Stimulated activated CD4-positive, alpha-beta T cell treated with anti-CD3 and anti-CD28 coated beads, Interleukin-2, amount 100 ng/mL, for 4 hours (primary cell): ENCODE data around the gene TTC23.
"Not testable (repeated sequence)": the region's sequence is repeated elsewhere in the genome, so short reads cannot be mapped to it uniquely, and the experiment has no call there.

Experiments
- DNase-seq: peaks from one replicate; pipeline ENCODE4 v3.0.0-alpha.2; 2020; ENCODE audit warnings: low read depth

The TTC23 gene

DNA sequence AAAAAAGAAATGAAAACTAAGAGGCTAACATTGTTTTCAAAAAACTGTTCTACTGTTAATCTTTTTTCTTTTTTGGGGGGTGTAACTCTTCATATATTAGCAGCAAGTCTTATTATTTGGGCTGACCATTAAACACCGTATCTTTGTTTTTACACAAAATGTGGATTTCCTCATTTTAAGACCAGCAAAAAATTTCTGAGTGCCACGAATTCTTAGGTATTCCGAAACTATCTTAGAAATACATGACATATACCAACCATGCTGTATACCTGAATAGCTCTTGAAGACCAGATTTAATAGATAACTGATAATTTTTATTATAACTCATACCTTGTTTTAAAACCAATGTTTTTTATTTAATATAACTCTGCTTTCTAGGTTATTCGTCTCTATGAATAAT, 620 bp upstream of the TTC23 start:
- no peak for DNase-seq

DNA sequence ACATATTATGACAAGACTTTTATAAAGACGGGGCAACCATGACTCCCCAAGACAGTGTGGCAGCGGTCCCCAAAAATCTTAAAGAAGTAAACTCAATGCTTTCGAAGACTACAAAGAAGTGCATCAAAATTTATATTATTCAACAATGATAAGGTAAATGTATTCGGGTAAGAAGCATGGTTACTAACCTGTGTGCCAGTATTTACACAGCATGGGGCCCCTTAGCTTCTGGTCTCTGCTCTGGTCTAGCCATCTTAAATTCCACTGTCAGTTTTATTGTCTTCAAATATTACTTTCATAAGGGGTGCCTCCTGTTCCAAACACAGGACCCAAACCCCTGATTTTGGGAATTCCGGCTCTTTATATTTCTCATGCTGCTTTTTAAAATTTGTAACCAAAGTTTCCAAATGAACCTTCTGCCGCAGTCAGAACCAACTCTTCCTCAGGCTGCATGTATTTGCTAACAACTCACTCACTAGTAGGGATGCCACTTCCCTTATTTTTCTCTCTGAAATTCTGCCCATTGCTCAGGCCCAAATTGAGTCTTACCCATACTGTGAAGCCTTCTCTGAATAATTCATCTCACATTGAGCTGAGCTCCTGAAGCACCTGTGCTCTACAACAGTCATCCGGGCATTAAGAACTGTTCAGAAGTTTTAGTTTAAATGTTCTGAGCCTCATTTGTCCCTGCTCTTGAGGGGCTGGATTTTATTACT, 1.2 kb downstream of the TTC23 start:
- DNase-seq, result no peak

DNA sequence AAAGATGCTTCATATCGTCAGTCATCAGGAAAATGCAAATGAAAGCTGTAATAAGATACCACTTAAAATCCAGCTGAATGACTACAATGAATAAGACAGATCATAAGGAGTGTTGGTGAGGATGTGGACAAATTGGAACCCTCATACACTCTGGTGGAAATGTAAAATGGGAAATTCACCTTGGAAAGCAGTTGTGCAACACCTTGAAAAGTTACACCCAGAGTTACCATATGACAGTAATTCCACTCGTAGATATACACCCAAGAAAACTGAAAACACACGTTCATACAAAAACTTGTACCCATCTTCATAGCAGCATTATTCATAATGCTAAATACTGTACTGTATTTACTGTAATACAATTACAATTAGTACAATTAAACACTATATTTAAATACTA, 2.3 kb downstream of the TTC23 start:
- no peak for DNase-seq

DNA sequence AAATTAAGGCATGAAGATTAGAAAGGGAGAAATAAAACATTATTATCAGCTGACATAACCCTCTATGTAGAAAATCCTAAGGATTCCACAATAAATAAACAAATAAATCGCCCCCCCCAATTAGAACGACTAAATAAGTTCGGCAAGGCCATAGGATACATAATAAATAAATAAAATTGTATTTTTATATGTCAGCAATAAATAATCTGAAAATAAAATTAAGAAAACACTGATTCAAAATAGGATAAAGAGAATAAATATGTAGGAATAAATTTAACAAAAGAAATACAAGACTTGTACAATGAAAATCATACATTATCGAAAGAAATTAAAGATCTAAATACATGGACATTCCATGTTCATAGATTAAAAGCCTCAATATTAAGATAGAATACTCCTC, 5.1 kb downstream of the TTC23 start:
- no peak for DNase-seq

DNA sequence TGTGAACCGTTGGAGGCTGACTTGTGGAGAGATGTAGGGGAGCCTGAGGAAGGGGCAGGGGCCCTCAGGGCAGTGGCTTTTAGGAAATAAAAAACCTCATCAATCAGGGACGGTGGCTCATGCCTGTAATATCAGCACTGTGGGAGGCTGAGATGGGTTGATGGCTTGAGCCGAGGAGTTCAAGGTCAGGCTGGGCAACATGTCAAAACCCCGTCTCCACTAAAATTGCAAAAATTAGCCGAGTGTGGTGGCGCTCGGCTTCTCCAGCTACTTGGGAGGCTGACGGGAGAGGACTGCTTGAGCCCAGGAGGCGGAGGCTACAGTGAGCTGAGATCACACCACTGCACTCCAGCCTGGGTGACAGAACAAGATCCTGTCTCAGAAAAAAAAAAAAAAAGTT, 7.6 kb downstream of the TTC23 start:
- no peak for DNase-seq

DNA sequence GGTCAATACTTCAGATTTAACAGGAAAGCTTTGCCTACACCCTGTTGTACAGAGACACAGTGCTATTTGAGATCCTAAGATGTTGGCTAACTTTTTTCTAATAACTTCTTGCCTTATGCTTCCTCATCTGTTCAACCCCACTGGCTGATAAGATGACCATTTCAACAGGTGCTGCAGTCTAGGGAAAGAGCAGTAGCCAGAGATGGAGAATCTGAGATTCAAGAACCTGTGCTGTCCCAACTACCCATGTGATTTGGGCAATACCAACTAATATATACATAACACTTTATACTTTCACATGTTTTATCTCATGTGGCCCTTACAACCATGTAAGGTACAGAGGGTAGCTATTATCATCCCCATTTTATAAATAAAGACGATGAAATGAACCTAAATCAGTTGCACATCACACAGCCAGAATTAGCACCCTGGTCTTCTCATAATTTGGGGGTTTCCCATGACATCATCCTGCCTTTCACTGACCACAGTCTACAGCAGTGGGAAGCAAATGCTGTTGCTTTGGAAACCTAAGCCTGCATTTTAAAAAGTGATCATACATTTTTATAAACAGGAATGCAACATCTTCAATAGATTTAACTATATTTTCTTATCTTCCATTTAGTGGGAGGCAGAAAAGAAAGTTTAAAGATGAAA, 9.7 kb downstream of the TTC23 start:
- DNase-seq, result no peak

DNA sequence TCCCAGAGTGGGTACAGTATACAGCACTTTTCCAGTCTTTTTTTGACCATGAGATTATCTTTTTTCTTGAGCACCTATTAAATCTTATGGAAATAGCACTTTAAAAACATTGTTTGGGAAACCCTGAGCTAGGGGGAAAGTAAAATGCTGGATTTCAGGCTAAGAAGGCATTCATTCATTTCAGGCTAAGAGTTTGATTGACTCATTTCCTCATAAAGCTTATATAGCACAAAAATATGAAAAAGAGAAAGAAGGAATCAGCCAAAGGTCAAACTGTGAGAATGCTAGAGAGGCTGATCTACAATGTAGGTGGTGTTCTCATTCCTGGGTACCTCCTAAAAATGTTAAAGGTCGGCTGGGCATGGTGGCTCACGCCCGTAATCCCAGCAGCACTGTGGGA, 10.5 kb downstream of the TTC23 start:
- DNase-seq, result no peak

DNA sequence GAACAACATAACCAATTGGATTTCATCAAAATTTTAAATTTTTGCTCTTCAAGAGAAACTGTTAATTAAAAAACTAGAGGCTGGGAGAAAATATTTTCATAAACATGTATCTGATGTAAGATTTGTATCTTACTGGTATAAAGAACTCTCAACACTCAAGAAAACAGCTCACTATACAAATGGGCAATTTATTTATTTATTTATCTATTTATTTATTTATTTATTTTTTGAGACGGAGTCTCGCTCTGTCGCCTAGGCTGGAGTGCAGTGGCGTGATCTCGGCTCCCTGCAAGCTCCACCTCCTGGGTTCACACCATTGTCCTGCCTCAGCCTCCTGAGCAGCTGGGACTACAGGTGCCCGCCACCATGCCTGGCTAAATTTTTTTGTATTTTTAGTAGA, 15.2 kb downstream of the TTC23 start:
- DNase-seq, result not testable (repeated sequence)

DNA sequence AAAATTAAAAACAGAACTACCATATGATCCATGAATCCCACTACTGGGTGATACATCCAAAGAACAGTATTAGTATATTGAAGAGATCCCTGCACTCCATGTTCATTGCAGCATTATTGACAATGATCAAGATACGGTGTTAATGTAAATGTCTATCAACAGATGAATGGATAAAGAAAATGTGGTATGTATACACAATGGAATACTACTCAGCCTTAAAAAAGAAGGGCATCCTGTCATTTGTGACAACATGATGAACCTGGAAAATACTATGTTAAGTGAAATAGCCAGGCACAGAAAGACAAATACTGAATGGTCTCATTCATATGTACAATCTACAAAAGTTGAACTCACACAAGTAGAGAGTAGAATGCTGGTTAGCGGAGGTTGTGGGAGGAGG, 16.6 kb downstream of the TTC23 start:
- no peak for DNase-seq

DNA sequence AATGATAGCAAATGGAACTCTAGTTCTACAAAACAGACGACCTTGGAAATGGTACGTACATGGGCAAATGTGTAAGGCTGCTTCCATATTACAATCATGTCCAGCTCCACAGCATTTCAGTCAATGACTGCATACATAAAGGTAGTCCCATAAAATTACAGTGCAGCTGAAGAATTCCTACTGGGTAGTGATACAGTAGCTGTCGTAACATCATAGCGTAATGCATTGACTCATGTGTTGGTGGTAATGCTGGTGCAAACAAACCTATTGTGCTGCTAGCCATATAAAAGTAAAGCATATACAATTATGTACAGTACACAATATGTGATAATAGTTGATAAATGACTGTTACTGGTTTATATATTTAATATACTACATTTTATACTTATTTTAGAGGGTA, 18.5 kb downstream of the TTC23 start:
- no peak for DNase-seq

DNA sequence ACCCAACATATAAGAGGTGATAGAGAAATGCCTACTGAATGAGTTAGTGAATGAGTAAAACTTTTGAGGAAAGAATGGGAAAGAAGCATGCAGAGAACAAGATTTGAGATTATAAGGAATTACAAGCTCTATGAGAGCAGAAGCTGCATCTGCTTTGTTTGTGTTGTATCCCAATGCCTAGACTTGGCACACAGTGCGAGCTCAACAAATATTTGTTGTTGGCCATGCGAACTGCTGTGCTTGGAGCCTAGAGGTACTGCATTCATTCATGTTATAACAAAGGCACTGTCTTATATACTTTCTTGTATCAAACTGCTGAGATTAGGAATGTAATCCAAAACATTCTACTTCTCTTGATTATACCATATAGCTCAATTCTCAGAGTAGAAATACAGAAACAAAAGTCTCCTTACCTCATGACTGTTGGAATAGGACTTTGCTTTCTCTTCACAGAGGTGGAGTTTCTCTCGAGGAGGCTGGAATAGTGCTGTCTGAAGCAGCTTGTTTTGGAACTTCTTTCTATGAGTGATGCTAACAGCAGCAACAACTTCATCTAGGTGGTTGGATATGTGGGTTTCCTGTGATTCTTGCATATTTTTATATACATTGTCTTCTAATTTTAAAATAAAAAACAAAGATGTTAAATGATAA, 21.1 kb downstream of the TTC23 start:
- DNase-seq, result no peak

DNA sequence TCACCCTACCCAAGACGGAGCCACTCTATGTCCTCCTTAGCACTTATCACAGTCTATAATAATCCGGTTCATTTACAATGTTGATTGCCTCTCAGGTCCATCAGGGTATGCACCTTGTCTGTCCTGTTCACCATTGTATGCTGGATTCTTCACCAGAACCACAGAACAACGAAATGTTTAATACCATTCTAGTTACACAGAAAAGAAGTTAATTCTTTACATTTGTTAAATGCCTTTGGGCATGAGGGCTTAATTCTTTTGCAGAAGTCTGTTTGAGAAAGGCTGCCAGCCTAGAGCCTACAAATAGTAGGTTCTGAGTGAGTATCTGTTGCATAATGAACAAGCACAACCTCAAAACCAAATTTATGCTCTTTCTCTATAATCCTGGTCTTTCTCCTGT, 22.6 kb downstream of the TTC23 start:
- no peak for DNase-seq

DNA sequence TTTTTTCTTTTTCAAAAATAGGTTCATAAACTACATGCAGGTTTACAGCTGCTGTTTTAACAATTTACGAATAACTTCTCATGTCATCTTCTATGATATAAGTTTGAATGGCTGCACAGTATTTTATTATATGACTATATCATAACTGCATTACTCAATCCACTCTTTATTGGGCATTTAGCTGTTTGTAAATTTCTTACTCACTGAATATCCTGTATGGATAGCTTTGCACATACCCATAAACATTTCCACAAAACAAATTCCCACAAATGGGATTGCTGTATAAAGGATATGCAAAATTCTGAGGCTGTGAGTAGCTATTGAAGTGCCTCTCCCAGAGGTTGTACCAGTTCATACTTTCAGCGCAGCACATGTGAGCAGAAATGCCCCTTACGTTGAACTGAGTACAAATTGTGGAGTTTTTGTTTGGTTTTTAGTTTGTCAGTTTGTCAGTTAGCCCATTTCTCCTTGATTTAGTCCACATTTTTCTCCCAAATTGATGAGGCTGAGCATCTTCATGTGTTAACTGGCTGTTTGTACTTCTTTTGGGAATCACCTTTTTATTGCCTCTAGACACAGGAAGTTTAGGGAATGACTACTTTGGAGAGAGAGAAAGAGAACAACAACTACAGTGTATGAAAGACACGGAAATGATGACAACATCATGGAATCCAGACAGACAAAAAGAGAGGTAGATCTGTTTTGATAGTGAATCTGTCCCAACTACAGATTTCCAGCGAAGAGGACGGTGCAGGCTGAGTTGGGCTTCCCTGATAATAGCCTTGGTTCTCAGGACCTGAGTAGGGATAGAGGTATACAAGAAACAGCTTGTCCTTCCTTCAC, 24.8 kb downstream of the TTC23 start:
- no peak for DNase-seq

DNA sequence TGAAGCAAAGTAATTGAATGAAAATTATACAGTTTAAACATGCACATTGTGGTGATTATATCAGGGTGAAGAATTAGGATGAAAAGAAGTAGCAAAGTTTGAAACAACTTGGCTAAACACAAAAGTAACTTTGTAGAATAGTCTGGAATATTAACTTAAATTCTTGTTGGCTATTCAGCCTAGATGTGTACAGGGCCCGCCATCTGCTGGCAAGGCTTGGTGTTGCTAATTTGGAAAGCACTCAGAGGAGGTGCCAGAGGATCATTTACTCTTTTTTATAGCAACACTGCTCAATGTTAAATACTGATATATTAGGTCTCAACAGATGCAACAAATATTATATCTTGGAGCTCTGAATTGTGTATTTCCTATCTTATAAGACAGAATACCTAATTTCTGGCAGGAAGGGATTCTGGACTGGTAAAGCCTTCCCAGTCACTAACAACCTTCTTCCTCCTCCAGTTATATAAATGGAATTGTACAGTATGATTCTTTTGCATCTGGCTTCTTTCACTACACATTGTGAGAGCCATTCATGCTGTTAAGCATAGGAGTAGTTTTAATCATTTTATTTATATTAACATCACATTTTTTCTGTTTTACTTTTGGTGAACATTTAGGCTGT, 36.1 kb downstream of the TTC23 start:
- peak; percentile 32 for DNase-seq

DNA sequence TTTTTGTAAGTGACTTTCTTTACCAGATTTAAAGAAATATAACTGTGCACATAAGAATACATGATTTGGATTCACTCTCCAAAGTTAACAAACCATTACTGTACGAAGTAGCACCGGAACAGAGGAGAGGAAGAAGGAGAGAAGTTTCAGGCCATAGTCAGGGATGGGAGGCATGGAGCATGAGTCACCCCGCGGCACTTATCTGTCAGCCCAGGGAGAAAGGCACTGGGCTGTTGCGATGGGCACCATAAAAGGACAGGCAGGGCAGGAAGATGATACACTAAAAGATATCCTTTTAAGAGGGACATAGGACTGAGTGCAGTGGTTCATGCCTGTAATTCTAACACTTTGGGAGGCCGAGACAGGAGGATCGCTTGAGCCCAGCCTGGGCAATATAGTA, 37.0 kb downstream of the TTC23 start:
- no peak for DNase-seq

DNA sequence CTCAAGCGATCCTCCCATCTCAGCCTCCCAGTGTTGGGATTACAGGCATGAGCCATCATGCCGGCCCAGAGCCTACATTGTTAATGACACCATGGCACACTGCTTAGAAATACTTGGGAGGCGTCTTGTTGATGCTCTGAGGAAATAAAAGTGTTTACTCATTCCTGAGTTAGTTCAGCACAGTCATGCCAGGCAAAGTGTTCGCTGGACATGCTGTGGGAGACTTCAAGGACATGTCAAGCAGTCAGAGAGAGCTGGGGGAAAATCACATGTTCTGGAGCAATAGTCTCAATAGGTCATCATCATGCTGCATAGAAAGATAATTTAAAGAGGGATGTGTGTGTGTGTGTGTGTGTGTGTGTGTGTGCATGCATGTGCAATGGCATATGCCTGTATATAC, 37.5 kb downstream of the TTC23 start:
- DNase-seq, result no peak

DNA sequence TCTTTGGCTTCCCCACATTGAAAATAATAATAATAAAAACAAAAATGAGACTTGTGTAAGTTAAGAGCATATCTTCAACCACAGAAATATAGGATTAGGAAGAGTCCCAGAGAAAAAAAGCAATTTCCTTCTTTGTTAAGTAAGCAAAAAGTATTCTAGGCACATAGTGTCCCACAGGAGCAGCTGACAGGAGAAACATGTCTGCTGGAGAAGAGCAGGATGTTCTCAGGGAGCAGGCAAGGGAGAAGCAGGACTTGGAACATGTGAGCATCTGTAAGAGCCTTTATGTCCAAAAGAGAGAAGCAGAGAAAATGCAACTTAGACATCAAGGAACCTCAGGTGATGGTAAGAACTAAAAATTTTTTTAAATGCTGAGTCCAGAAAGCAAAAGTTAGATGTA, 39.0 kb downstream of the TTC23 start:
- no peak for DNase-seq

DNA sequence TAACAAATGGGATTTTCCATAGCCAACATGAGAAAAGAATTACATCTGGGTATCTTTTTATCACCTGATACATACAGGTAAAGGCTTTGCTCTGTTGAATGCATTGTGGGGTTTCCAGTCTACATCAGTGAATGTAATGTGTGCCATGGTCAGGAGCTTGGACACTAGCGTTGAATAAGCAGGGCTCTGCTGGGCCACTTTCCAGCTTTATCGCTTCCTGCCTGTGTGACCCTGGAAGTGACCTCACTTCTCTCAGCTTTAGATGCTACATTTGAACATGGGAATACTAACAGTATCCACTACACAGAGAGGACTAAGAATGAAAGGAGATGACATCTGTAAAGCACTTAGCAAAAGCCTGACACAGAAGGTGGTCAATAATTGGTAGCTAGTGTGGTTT, 40.1 kb downstream of the TTC23 start:
- no peak for DNase-seq

DNA sequence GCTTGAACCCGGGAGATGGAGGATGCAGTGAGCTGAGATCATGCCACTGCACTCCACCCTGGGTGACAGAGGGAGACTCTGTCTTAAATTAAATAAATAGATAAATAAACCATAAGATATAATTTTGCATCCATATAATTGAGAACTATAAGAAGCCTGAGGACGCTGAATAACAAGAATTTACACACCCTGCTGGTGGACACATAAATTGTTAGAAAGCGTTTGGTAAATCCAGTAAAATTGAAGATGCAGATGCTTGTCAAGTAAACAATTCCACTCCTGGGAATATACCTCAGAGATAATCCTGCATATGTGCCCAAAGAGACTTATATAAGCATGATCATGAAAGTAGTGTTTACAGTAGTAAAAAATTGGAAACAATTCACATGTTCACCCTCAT, 41.7 kb downstream of the TTC23 start:
- no peak for DNase-seq

DNA sequence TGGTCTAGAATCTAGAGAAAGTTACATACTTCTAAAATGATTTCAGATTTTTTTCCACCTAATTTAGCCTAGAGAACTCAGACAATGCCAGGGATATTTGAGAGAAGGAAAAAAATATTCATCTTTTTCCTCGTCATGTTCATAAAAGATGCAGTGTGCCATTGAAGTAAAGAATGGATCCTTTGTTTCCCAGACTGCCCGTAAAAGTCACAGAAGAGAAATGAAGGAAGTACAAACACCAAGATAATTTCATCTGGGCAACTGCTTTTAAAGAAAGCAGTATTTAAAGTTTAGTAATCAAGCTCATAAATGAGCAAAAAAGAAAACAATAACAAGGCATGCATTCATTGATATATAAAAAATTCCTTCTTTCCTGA, 47.2 kb downstream of the TTC23 start:
- no peak for DNase-seq

DNA sequence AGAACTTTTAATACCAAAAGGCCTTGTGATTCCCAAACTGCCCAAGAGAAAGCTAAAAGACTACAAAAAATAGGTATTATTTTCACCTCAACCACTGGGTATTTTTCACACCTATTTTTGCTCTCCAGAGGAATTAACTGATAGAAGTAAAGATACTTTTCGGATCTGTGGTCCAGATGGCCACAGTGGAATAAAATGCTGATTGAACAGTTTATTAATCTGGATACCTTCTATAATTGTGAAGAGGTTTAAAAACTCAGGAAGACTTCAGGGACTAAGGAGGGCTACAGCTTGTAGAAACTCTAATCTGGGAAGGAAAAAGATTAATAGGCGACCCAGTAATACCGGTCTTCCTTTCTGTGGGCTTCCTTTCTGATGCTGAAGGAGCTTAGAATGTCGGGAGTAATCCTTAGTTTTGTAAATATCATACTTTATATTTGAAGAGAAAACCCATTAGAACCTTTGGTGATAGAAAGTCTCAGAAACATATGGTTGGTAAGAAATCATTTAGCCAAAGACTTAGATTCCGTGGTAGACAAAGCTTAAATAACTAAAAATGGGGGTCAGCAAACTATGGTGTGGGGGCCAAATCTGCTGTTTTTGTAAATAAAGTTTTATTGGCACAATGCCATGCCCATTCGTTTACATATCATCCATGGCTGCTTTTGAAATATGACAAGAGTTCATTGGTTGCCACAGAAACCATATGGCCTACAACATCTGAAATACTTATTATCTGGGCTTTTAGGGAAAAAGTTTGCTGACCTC, 47.8 kb downstream of the TTC23 start:
- no peak for DNase-seq

DNA sequence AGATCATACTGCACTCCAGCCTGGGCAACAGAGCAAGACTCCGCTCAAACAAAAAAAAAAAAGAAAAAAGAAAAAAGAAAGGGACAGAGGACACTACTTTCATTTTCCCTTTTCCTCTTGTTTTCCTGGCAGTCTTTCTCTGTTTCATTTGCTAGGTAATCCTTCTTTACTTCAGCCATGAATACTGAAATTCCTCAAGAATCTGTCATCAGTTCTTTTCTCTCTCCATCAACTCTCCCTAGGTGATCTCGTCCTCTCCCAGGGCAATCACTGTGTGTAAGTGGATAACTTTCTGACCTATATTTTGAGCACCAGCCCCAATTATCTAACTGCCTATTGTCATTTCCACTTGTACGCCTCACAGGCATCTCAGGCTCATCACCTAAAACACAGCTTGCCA, 51.5 kb downstream of the TTC23 start:
- no peak for DNase-seq
